BJ (cell line): ENCODE data around the gene SYNGR3. TPM values are rescaled to one million over a fixed set of nuclear protein-coding genes. Genes with fewer than 3 reads are reported as not detected.

Experiments used
- CTCF ChIA-PET: fragments of 350-600 bp; formaldehyde crosslinking; extraction: SDS; loops from one replicate; lab custom pipeline; 2021; ENCODE audit warnings: antibody characterized with exemption, inconsistent platforms; lab: Yijun Ruan, JAX
- POLR2A ChIA-PET: fragments of 300-600 bp; sonication (Branson Sonifier 250); formaldehyde crosslinking; extraction: SDS; loops from one replicate; lab custom pipeline; 2021; ENCODE audit warnings: antibody characterized with exemption; lab: Charles Lee
- DNase-seq: peaks from one replicate; pipeline ENCODE4 v3.0.0-alpha.2; 2011; ENCODE audit warnings: low read depth
- H3K27me3 ChIP-seq: 2 replicates; pipeline ENCODE4 v1.6.0; 2011; ENCODE audit warnings: low read length; ENCODE audit not compliant: control insufficient read depth, insufficient read depth
- H3K36me3 ChIP-seq: 2 replicates; pipeline ENCODE4 v1.5.1; 2011; ENCODE audit warnings: low read length; ENCODE audit not compliant: control insufficient read depth, insufficient read depth
- H3K4me3 ChIP-seq: 2 replicates; pipeline ENCODE4 v1.5.1; 2011; ENCODE audit warnings: low read depth, mild to moderate bottlenecking, control low read depth, low read length
- CTCF ChIP-seq: IDR thresholded peaks from 2 replicates; pipeline ENCODE4 v1.5.1; 2011; ENCODE audit warnings: low read depth, mild to moderate bottlenecking, control low read depth, inconsistent platforms, low read length, moderate library complexity; ENCODE audit not compliant: insufficient read depth
- polyA plus RNA-seq: library from polyadenylated mRNA; depleted of rRNA; stranded (reverse); fragments of >200 nt; gene quantifications from 2 replicates; pipeline ENCODE4 v1.2.3, GENCODE V29; 2011

SYNGR3 gene
- polyA plus RNA-seq, 1 experiment, result 3.3 TPM

GRCh38 chr16:1998852-1999801, 9.4 kb downstream of the SYNGR3 start:
- Histone ChIP-seq H3K27me3 (no peaks in the 10 kb centered on the region), H3K36me3 (peaks cover 48% of the 10 kb centered on the region), H3K4me3 (no peak overlapping the region)
- TF ChIP-seq CTCF, result no peak
- no peak for DNase-seq
- ChIA-PET POLR2A (no interaction called here), CTCF (interaction anchor here (1.2 kb wide), 1 partner anchor 14 kb away, joined by 5 read pairs; no protein-coding TSS in a partner anchor)

DNA sequence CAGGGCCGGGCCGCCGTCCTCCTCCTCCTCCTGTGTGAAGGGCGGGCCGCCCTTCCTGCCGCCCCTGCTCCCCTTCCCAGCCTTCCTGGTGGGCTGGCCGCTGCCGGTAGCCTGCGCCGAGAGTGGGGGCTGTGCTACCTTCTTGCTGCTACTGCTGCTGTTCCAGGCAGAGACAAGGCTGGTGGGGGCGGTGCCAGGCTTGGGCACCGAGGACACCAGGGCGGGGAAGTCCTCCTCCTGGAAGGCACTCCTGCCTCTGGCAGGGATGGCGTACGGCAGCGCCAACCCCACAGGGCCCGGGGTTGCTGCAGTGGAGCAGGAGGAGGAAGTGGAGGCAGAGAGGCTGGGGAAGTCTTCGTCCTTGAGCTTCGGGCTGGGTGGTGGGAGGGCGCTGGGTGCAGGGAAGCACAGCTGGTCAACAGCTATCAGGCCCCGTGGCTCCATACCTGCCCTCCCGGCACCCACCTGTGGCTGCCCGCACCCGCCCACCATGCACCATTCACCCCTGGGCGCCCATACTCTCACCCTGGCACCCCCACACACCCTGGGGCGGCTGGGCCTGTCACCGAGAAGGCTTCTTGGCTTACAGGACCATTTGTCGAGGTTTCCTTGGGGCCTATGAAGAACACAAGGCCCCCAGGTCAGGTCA, 10.2 kb downstream of the SYNGR3 start:
- ChIA-PET POLR2A (no interaction called here), CTCF (no interaction called here)
- Histone ChIP-seq H3K36me3 (peaks cover 51% of the 10 kb centered on the region), H3K27me3 (no peaks in the 10 kb centered on the region), H3K4me3 (no peak overlapping the region)
- no peak for DNase-seq
- no peak for TF ChIP-seq CTCF

DNA sequence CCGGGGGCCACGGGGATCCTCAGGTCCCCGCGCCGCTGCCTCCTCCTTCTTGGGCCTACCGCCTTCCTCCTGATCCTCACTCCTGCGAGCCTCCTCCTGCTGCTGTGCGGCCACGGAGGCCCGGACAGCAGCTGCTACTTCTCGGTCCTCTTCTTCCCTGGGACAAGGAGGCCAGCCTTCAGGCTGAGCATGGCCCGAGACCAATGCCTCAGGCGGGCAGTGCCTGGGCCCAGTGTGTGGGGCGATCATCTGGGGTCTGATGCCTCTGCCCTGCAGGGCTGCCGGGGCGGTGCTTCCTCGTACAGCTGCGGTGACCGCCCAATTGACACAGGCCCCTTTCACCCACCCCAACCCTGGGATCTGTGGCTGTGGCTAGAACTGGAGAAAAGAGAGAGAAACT, 11.3 kb downstream of the SYNGR3 start:
- TF ChIP-seq CTCF, result no peak
- no peak overlapping the region for H3K4me3 ChIP-seq
- no peaks in the 10 kb centered on the region for H3K27me3 ChIP-seq
- H3K36me3 ChIP-seq, result peaks cover 53% of the 10 kb centered on the region
- CTCF ChIA-PET, result interaction anchor here (1.2 to 4.1 kb wide), 2 partner anchors 139 to 251 kb away, joined by 3 to 30 read pairs; no protein-coding TSS in a partner anchor
- POLR2A ChIA-PET, result no interaction called here
- no peak for DNase-seq

GRCh38 chr16:2001456-2002355, 11.9 kb downstream of the SYNGR3 start:
- no peak for DNase-seq
- TF ChIP-seq CTCF, result no peak
- peaks cover 56% of the 10 kb centered on the region for H3K36me3 ChIP-seq
- CTCF ChIA-PET, result interaction anchor here (1.2 to 4.1 kb wide), 2 partner anchors 139 to 250 kb away, joined by 3 to 30 read pairs; no protein-coding TSS in a partner anchor
- no peak overlapping the region for H3K4me3 ChIP-seq
- H3K27me3 ChIP-seq, result no peaks in the 10 kb centered on the region
- POLR2A ChIA-PET, result no interaction called here
